GM19452 (cell line): Measurements from ENCODE around the gene HIVEP2.
A peak's percentile ranks its signal among the peaks of the same experiment; 100 is the strongest.

Source experiments
- ATAC-seq: cut with Tn5 transposase; IDR thresholded peaks from one replicate; pipeline ENCODE4 v1.9.1; 2021; ENCODE audit not compliant: unreplicated experiment

Gene HIVEP2

GRCh38 chr6:142823256-142823902 lies 121.6 kb downstream of the HIVEP2 start:
- no peak for ATAC-seq

- ATAC-seq: no peak
These were observed 122.1 kb downstream of the HIVEP2 start for GRCh38 chr6:142822842-142823241.

- ATAC-seq: peak; percentile 76
These were observed 122.6 kb downstream of the HIVEP2 start for GRCh38 chr6:142822383-142822782.

- ATAC-seq: no peak
These were observed 123.1 kb downstream of the HIVEP2 start for GRCh38 chr6:142821860-142822259.

- ATAC-seq: no peak
These were observed 123.7 kb downstream of the HIVEP2 start for GRCh38 chr6:142821164-142821716.

- ATAC-seq: no peak
These were observed 124.5 kb downstream of the HIVEP2 start for GRCh38 chr6:142820338-142821051.

GRCh38 chr6:142819603-142820337 lies 125.2 kb downstream of the HIVEP2 start:
- ATAC-seq: peak; percentile 66

GRCh38 chr6:142816486-142816885 lies 128.5 kb downstream of the HIVEP2 start:
- no peak for ATAC-seq

- no peak for ATAC-seq
These were observed 128.9 kb downstream of the HIVEP2 start for GRCh38 chr6:142816031-142816430.

- ATAC-seq: no peak
These were observed 133.1 kb downstream of the HIVEP2 start for GRCh38 chr6:142811923-142812322.

- ATAC-seq: no peak
These were observed 133.9 kb downstream of the HIVEP2 start for GRCh38 chr6:142810952-142811514.

- ATAC-seq: no peak
These were observed 135.0 kb downstream of the HIVEP2 start for GRCh38 chr6:142809947-142810346.

GRCh38 chr6:142808405-142809061 lies 136.4 kb downstream of the HIVEP2 start:
- no peak for ATAC-seq

GRCh38 chr6:142805042-142805441 lies 139.9 kb downstream of the HIVEP2 start:
- ATAC-seq: no peak

- no peak for ATAC-seq
These were observed 140.5 kb downstream of the HIVEP2 start for GRCh38 chr6:142804490-142804889.

GRCh38 chr6:142803495-142804058 lies 141.4 kb downstream of the HIVEP2 start:
- no peak for ATAC-seq

GRCh38 chr6:142803032-142803431 lies 141.9 kb downstream of the HIVEP2 start:
- ATAC-seq: no peak

- ATAC-seq: no peak
These were observed 142.9 kb downstream of the HIVEP2 start for GRCh38 chr6:142802124-142802523.

- ATAC-seq: no peak
These were observed 144.7 kb downstream of the HIVEP2 start for GRCh38 chr6:142800240-142800639.

GRCh38 chr6:142799639-142800038 lies 145.3 kb downstream of the HIVEP2 start:
- ATAC-seq: no peak
